ENCODE data around the gene SERPINF2.

The SERPINF2 gene

DNA sequence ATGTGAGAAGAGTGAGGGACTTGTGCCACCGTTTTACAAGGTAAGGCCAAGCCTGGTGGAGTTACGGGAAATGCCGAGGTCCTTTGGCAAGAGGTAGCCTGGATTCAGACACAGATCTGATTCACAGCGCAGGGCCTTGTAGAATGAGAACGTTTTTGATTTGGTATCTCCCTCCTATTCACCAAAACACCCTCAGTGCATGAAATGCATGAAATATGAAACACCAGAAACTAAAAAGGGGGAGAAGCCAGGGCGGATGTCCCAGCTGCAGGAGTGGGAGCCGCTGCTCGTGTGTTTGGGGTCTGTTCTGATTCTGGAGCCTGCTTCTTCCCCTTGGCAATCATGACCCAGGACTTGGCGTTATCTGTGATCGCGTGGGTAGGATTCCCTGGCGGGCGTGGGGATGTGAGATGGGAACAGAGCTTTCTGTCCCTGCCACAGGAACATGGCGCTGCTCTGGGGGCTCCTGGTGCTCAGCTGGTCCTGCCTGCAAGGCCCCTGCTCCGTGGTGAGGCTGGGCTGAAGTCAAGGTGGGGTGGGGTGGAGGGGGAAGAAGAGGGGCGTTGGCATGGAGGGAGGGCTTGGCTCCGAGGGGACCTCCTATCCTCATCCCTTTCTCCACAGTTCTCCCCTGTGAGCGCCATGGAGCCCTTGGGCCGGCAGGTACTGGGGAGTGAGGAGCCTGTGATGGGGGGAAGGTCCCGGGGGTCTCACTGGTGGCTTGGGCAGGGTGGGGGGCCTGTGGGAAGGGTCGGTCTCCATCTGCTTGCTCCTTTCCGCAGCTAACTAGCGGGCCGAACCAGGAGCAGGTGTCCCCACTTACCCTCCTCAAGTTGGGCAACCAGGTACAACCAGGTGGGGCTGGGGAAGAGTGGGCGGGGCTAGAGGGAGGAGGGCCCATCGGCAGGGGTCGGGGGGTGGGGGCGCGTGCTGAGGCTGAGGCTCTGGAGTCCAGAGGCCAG lies 2.2 kb downstream of the SERPINF2 start:
- Histone ChIP-seq H4K20me1 (ENCODE audit: insufficient read depth) (no peaks in the 10 kb centered on the region), H3K27ac (no peak overlapping the region), H2AFZ (ENCODE audit: low read depth) (no peak overlapping the region), H3K36me3 (ENCODE audit: insufficient read depth) (no peaks in the 10 kb centered on the region), H3K79me2 (ENCODE audit: insufficient read depth, low read depth) (no peaks in the 10 kb centered on the region), H3K4me3 (IDR thresholded peaks at IDR 0.05; ENCODE audit: insufficient read depth, low read depth, low read length) (no peak overlapping the region), H3K4me2 (no peak overlapping the region), H3K9ac (no peak overlapping the region), H3K4me1 (ENCODE audit: low read depth, poor library complexity, severe bottlenecking) (no peaks in the 10 kb centered on the region), H3K27me3 (ENCODE audit: insufficient read depth, low read depth) (no peaks in the 10 kb centered on the region)
- TF ChIP-seq, protein P1, sequence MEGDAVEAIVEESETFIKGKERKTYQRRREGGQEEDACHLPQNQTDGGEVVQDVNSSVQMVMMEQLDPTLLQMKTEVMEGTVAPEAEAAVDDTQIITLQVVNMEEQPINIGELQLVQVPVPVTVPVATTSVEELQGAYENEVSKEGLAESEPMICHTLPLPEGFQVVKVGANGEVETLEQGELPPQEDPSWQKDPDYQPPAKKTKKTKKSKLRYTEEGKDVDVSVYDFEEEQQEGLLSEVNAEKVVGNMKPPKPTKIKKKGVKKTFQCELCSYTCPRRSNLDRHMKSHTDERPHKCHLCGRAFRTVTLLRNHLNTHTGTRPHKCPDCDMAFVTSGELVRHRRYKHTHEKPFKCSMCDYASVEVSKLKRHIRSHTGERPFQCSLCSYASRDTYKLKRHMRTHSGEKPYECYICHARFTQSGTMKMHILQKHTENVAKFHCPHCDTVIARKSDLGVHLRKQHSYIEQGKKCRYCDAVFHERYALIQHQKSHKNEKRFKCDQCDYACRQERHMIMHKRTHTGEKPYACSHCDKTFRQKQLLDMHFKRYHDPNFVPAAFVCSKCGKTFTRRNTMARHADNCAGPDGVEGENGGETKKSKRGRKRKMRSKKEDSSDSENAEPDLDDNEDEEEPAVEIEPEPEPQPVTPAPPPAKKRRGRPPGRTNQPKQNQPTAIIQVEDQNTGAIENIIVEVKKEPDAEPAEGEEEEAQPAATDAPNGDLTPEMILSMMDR (conservative IDR thresholded peaks at IDR 0.05; ENCODE audit: low read depth, low read length): no peak

DNA sequence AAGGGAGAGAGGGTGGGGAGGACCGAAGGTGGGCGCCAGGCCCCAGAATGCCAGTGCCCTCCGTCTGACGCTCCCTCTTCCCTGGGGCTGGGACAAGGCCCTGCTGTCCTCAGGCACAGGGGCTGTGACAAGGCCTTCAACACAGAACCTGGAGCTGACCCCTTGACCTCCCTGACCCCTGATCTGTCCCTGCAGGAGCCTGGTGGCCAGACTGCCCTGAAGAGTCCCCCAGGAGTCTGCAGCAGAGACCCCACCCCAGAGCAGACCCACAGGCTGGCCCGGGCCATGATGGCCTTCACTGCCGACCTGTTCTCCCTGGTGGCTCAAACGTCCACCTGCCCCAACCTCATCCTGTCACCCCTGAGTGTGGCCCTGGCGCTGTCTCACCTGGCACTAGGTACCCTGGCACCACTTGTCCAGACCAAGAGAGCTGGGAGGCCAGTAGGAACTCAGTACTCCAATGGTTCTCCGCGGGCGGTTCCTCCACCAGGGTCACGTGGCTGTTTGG lies 2.9 kb downstream of the SERPINF2 start:
- Histone ChIP-seq H3K9ac (no peak overlapping the region), H3K4me3 (IDR thresholded peaks at IDR 0.05; ENCODE audit: insufficient read depth, low read depth, low read length) (no peak overlapping the region), H3K4me1 (ENCODE audit: low read depth, poor library complexity, severe bottlenecking) (no peaks in the 10 kb centered on the region), H3K27ac (no peak overlapping the region), H3K36me3 (ENCODE audit: insufficient read depth) (no peaks in the 10 kb centered on the region), H2AFZ (ENCODE audit: low read depth) (no peak overlapping the region), H3K4me2 (no peak overlapping the region), H4K20me1 (ENCODE audit: insufficient read depth) (no peaks in the 10 kb centered on the region), H3K79me2 (ENCODE audit: insufficient read depth, low read depth) (no peaks in the 10 kb centered on the region), H3K27me3 (ENCODE audit: insufficient read depth, low read depth) (no peaks in the 10 kb centered on the region)
- TF ChIP-seq, protein P1 (conservative IDR thresholded peaks at IDR 0.05; ENCODE audit: low read depth, low read length): no peak

DNA sequence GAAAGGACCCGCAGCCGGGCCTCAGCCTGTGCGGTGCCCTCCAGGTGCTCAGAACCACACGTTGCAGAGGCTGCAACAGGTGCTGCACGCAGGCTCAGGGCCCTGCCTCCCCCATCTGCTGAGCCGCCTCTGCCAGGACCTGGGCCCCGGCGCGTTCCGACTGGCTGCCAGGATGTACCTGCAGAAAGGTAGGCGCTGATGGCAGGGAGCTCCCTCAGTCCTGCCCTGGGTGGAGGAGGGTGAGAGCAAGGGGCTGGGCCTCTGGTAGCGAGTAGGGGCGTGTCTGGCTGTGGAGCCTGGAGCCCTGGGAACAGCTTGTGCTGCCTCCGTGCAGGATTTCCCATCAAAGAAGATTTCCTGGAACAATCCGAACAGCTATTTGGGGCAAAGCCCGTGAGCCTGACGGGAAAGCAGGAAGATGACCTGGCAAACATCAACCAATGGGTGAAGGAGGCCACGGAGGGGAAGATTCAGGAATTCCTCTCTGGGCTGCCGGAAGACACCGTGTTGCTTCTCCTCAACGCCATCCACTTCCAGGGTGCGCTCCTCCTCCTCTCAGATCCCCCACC lies 4.4 kb downstream of the SERPINF2 start:
- TF ChIP-seq, protein P1 (conservative IDR thresholded peaks at IDR 0.05; ENCODE audit: low read depth, low read length): no peak
- no peak overlapping the region for H3K4me3 ChIP-seq (IDR thresholded peaks at IDR 0.05; ENCODE audit: insufficient read depth, low read depth, low read length)
- H2AFZ ChIP-seq (ENCODE audit: low read depth): no peak overlapping the region
- H3K4me2 ChIP-seq: no peak overlapping the region
- H3K27ac ChIP-seq: no peak overlapping the region
- no peaks in the 10 kb centered on the region for H3K27me3 ChIP-seq (ENCODE audit: insufficient read depth, low read depth)
- H3K9ac ChIP-seq: no peak overlapping the region
- H4K20me1 ChIP-seq (ENCODE audit: insufficient read depth): no peaks in the 10 kb centered on the region
- no peaks in the 10 kb centered on the region for H3K4me1 ChIP-seq (ENCODE audit: low read depth, poor library complexity, severe bottlenecking)
- no peaks in the 10 kb centered on the region for H3K79me2 ChIP-seq (ENCODE audit: insufficient read depth, low read depth)
- no peaks in the 10 kb centered on the region for H3K36me3 ChIP-seq (ENCODE audit: insufficient read depth)

DNA sequence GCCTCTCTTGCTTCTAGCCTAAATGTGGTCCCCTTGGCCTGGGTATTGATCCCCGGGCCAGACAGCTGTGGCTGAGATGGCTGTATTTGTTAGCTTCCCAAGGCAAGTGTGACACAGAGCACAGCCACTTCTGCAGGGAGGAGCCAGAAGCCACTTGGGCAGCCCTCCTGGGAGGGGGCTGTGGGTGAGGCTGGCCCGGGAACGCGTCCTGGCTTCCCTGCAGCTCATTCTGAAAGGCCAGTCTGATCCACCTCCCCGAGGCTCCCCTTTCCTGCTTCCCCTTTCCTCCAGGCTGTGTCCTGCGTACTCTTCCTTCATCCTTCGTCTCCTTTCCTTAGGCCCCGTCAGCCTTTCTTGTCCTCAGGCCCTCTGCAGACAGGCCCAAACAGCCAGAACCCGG lies 8.0 kb downstream of the SERPINF2 start:
- Histone ChIP-seq H3K36me3 (ENCODE audit: insufficient read depth) (no peaks in the 10 kb centered on the region), H3K4me3 (IDR thresholded peaks at IDR 0.05; ENCODE audit: insufficient read depth, low read depth, low read length) (no peak overlapping the region), H4K20me1 (ENCODE audit: insufficient read depth) (no peaks in the 10 kb centered on the region), H3K27ac (no peak overlapping the region), H3K79me2 (ENCODE audit: insufficient read depth, low read depth) (no peaks in the 10 kb centered on the region), H3K4me2 (no peak overlapping the region), H3K27me3 (ENCODE audit: insufficient read depth, low read depth) (no peaks in the 10 kb centered on the region), H3K4me1 (ENCODE audit: low read depth, poor library complexity, severe bottlenecking) (no peaks in the 10 kb centered on the region), H2AFZ (ENCODE audit: low read depth) (no peak overlapping the region), H3K9ac (no peak overlapping the region)
- TF ChIP-seq, protein P1 (conservative IDR thresholded peaks at IDR 0.05; ENCODE audit: low read depth, low read length): no peak
